Stimulated activated CD8-positive, alpha-beta memory T cell treated with anti-CD3 and anti-CD28 coated beads, Interleukin-4, amount 100 ng/mL, for 24 hours (primary cell): ENCODE data around the gene DCDC2.
"Not testable (repeated sequence)": the region's sequence is repeated elsewhere in the genome, so short reads cannot be mapped to it uniquely, and the experiment has no call there.

Experiments
- DNase-seq: peaks from one replicate; pipeline ENCODE4 v3.0.0-alpha.2; 2020; ENCODE audit warnings: low read depth

The DCDC2 gene

GRCh38 chr6:24147511-24148153, 210.2 kb downstream of the DCDC2 start:
- DNase-seq: no peak

DNA sequence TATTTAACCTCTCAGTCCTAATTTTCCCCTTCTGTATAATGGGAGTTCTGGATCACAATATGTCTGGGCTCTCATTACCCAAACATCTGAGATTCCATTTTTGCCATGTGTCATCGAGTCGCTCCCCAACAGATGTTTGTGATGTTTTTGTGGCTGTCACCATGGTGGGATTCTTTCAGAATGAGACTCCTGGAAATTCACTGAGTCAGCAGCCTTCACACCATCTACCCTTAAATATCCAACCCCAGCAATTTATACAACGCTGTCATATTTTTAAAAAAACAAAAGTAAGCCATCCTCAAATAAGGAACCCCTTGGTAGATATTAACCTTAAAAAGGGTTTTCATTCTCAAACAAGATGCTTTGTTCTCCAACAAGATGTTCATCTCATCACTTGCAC, 211.0 kb downstream of the DCDC2 start:
- no peak for DNase-seq

GRCh38 chr6:24145690-24146131, 212.1 kb downstream of the DCDC2 start:
- DNase-seq: no peak

DNA sequence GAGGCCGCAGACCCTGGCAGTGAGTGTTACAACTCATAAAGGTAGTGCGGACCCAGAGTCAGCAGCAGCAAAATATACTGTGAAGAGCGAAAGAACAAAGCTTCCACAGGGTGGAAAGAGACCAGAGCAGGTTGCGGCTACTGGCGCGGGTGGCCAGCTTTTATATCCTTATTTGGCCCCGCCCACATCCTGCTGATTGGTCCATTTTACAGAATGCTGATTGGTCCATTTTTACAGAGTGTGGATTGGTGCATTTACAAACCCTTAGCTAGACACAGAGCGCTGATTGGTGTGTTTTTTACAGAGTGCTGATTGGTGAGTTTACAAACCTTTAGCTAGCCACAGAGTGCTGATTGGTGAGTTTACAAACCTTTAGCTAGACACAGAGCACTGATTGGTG, 215.1 kb downstream of the DCDC2 start:
- not testable (repeated sequence) for DNase-seq

DNA sequence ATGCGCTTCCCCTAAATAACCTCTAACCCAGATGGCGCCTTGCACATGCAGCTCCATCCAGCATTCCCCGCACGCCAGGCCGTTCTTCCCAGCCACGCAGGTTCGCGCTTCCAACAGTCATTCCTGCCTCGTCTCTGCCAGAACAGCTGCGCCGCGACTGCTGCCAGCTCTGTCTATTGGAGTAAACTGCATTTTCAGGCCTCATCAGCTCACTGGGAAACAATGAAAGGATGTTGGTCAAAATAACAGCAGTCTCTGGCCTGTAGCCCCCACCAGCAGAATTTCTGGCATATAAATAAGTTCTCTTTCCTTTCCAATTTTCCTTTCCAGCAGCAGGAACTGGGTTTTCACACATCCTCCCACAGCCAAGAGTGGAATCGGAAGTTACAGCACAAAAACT, 217.3 kb downstream of the DCDC2 start:
- DNase-seq: no peak

DNA sequence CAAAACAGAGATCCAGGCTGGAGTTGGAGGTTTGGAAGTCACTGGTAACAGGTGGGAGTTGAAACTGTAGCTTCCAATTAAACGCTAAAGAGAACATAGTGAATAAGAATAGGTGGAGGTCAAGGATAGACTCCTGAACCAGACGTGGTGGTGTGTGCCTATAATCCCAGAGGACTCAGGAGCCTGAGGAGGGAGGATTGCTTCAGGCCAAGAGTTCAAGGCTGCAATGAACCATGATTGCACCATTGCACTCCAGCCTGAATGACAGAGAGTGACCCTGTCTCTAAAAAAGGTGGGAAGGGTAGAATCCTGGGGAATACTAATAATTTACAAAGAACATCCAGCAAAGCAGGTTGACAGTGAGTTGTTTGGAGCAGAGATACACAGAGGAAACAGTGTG, 218.2 kb downstream of the DCDC2 start:
- no peak for DNase-seq

DNA sequence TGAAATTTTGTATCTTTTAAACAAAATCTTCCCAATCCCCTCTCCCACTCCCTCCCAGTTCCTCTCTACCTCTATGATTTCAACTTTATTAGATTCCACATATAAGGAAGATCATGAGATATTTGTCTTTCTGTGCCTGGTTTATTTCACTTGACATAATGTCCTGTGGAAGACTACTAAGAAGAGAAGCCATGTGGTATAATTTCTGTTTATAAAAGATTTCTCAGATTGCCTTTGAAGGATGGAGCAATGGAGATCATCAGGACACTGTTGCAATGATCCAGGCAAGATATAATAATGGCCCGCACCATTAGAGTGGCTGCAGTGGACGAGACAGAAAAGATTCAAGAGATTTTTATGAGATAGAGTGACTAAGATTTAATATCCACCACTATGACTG, 218.8 kb downstream of the DCDC2 start:
- DNase-seq: no peak

DNA sequence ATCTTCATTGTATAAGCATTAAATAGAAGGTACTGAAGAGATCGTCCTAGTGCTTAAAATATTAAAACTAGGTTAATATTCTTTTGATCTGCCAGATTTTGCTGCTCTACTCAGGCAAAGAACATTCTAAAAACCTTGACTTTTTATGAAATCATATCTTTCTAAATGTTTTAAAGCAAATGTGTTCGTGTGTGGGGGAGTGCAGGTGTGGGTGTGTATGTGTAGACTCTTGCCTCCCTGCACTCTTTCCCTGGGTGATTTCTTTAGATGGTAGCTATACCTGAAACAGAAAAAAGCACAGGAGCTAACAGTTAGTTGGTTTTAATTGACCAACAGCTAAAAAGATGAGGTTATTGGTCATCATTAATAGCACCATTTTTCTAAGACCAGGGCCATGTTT, 226.1 kb downstream of the DCDC2 start:
- no peak for DNase-seq

- DNase-seq: no peak
Measured at GRCh38 chr6:24127316-24127715, 230.5 kb downstream of the DCDC2 start.

DNA sequence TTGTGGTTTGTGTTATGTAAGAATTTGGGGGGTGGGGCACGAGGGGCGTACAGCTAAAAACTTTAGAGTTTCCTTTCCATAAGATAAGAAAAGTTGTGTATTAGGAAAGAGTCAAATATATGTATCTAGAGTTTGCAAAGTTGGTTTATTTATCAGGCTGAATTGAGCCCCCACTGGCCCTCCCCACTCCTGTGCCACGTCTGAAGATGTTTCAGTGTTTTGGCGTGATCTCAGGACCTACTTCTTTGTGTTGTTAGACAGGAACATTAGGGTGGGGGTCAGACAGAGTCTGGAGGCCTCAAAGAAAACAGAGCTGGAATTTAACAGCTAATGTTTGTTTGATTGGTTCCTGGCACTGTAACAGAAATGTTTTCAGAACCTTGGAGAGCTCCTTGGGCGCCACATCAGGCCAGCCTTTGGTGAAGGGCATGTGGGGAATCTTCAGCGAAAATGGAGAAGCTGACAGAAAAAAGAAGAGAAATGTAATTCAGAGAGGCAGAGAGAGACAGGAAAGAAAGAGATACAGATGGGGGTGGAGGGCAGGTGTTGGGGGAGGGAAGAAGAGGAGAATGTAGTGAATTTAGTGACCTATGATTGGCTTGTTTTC, 231.2 kb downstream of the DCDC2 start:
- DNase-seq: no peak

DNA sequence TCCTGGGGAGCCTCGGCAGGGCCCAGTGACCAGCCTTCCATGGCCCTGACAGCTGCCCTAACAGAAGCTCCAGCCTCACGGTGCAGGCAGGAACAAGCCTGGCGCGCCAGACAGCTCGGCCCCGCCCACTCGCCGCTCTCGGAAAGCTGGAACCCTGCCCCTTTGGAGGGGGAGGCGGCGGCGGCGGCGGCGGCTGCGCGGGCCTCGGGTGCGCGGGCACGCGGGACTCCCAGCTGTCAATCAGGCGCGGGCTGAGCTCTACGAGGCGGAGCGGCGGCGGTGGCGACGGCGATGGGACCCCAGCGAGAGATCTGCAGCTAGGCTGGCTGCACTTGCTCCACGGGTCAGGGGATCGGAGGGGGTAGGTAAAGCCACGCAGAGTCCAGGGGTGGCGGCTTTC, 231.9 kb downstream of the DCDC2 start, which contains the start of gene NRSN1:
Gene NRSN1 (plus strand): TSS at position 236 of the 400 bp plus-strand sequence. CDS start 8,113 bp downstream, outside the sequence.
- DNase-seq: no peak

DNA sequence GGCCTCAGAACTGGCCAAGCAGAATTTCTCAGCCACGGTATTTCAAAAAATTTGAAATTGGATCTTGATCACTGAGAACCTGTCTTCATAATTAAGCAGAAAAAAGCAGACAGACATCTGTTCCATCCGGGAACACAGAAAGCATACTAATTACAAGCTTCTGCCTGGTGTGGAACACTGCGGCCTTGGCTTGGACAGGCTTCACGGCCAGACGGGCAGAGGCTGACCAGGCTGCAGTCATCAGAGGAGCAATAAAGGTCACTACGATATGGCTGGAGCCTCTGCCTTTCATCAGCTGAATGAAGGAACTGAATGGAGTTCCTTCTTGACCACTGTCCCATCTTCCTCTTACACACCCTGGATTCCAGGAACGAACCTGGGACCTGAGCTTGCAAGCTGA, 235.7 kb downstream of the DCDC2 start:
- DNase-seq: no peak
